Measurements from ENCODE around the gene NCR3LG1. TPM values are rescaled to one million over a fixed set of nuclear protein-coding genes. Genes with fewer than 3 reads are reported as not detected.

Gene NCR3LG1
- total and polyA plus RNA-seq, 2 donors (not counting 3 experiments of a cell fraction or from before 2014, with no cell fraction given): 2.2 to 8.1 TPM

DNA sequence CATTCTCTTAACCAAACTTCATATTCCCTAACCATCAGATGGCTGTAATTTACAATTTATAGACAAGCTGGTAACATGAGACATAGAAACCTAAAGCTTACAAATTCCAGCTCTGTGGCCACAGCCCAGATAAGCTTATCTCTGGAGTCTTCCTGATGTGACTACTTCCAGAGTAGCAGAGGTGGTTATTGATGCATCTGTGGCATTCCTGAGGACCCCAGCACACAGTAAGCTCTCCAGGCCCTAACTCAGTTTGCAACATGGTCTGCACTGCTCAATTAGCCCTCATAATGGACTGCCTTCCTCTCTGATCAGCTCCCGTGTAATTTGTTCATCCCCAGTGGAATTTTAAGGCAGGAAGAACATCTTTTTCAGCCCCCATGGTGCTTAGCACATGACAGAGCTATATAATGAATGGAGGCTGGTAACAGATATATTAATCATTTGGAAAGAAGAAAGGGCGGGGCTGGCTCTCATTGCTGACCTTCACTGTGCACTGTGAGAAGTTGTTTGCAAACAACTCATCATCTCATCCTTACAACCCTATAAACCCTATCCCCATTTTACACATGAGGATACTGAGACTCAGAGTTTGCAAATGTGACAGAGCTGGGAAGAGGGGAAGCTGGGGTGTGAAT, 67.0 kb downstream of the NCR3LG1 start:
- TF ChIP-seq POLR2AphosphoS5 (IDR thresholded peaks at IDR 0.05; ENCODE audit: insufficient read depth, low read depth, low read length): no peak
- no peak for TF ChIP-seq JUN (IDR thresholded peaks at IDR 0.05; ENCODE audit: borderline replicate concordance, insufficient read depth, insufficient read length, low read depth)
- TF ChIP-seq, protein P1, sequence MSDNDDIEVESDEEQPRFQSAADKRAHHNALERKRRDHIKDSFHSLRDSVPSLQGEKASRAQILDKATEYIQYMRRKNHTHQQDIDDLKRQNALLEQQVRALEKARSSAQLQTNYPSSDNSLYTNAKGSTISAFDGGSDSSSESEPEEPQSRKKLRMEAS (IDR thresholded peaks at IDR 0.05; ENCODE audit: insufficient read depth, insufficient read length): no peak
- no peak for TF ChIP-seq GATA2 (IDR thresholded peaks at IDR 0.05; ENCODE audit: insufficient read depth, insufficient read length, low read depth, low read length)
- TF ChIP-seq EZH2 (IDR thresholded peaks at IDR 0.05; ENCODE audit: borderline replicate concordance, low read depth, low read length, severe bottlenecking): no peak
- TF ChIP-seq, protein P2, sequence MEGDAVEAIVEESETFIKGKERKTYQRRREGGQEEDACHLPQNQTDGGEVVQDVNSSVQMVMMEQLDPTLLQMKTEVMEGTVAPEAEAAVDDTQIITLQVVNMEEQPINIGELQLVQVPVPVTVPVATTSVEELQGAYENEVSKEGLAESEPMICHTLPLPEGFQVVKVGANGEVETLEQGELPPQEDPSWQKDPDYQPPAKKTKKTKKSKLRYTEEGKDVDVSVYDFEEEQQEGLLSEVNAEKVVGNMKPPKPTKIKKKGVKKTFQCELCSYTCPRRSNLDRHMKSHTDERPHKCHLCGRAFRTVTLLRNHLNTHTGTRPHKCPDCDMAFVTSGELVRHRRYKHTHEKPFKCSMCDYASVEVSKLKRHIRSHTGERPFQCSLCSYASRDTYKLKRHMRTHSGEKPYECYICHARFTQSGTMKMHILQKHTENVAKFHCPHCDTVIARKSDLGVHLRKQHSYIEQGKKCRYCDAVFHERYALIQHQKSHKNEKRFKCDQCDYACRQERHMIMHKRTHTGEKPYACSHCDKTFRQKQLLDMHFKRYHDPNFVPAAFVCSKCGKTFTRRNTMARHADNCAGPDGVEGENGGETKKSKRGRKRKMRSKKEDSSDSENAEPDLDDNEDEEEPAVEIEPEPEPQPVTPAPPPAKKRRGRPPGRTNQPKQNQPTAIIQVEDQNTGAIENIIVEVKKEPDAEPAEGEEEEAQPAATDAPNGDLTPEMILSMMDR (IDR thresholded peaks at IDR 0.05; ENCODE audit: extremely low read depth in 1 of 2, insufficient read depth in 1 of 2, low read depth in 1 of 2, low read length in 2 of 2): no peak
- TF ChIP-seq POLR2A (IDR thresholded peaks at IDR 0.05; ENCODE audit: low read depth, low read length): no peak
- TF ChIP-seq FOS (IDR thresholded peaks at IDR 0.05; ENCODE audit: borderline replicate concordance, insufficient read depth, low read length): no peak
- TF ChIP-seq MYC (IDR thresholded peaks at IDR 0.05; ENCODE audit: low read depth, low read length): no peak
- DNase-seq (ENCODE audit: low read depth, low spot score) (no peak), FAIRE-seq (no peak)
- ChIA-PET POLR2A (no interaction called here), CTCF (interaction anchor here (1.7 kb wide), 1 partner anchor 10 kb away, joined by 5 read pairs; no protein-coding TSS in a partner anchor)
- H3K79me2 ChIP-seq (ENCODE audit: control insufficient read depth, insufficient read depth, low read length): no peaks in the 10 kb centered on the region
- no peaks in the 10 kb centered on the region for H3K36me3 ChIP-seq (ENCODE audit: control insufficient read depth in 2 of 2, extremely low read depth in 1 of 2, insufficient read depth in 2 of 2, low read length in 2 of 2)
- no peaks in the 10 kb centered on the region for H3K4me1 ChIP-seq (ENCODE audit: control insufficient read depth, extremely low read depth, insufficient read depth, low read length)
- intact Hi-C loops (cut with micrococcal nuclease): no loop called here
- no peak overlapping the region for H3K9ac ChIP-seq (replicated peaks; ENCODE audit: extremely low read depth, insufficient read depth, low read length)
- no peaks in the 10 kb centered on the region for H3K9me1 ChIP-seq (replicated peaks; ENCODE audit: control insufficient read depth, extremely low read depth, insufficient read depth, low read length)
- no peak overlapping the region for H3K4me2 ChIP-seq (ENCODE audit: insufficient read depth, low read length)
- peaks cover 2 to 10% of the 10 kb centered on the region in 2 experiments for H3K27me3 ChIP-seq (ENCODE audit: control insufficient read depth in 2 of 2, insufficient read depth in 2 of 2, low read length in 2 of 2)
- no peak overlapping the region for H3K27ac ChIP-seq (ENCODE audit: insufficient read depth, low read depth, low read length)
- H3K4me3 ChIP-seq (replicated peaks in 1 of 3; ENCODE audit: insufficient read depth in 1 of 3, low read depth in 1 of 3, low read length in 3 of 3): no peak overlapping the region
- H2AFZ ChIP-seq (ENCODE audit: low read depth, low read length): no peak overlapping the region
- H4K20me1 ChIP-seq (replicated peaks; ENCODE audit: control insufficient read depth, extremely low read depth, insufficient read depth, low read length): no peaks in the 10 kb centered on the region
- no peaks in the 10 kb centered on the region for H3K9me3 ChIP-seq (replicated peaks; ENCODE audit: control insufficient read depth, insufficient read depth, low read length)
- no TSS peak for BruUV-seq (replicated peaks)
- dilution Hi-C loops (cut with MboI; ENCODE audit: extremely low pct_ligation_motif_present, low sequenced_read_pairs): no loop called here

All from endothelial cell of umbilical vein (primary cell).